Epithelial cell of esophagus (primary cell): ENCODE data around the gene CDH4.

Experiments used
- DNase-seq: peaks from one replicate; pipeline ENCODE4 v3.0.0; 2010; ENCODE audit warnings: low read depth
- H3K4me3 ChIP-seq: 2 replicates; pipeline ENCODE4 v1.5.1; 2011; ENCODE audit warnings: mild to moderate bottlenecking, low read length, control low read depth
- CTCF ChIP-seq: IDR thresholded peaks from 2 replicates; pipeline ENCODE4 v1.5.1; 2011; ENCODE audit warnings: low read depth, mild to moderate bottlenecking, low read length, control low read depth, inconsistent platforms; ENCODE audit not compliant: insufficient read depth; ENCODE audit errors: missing control alignments

The CDH4 gene

DNA sequence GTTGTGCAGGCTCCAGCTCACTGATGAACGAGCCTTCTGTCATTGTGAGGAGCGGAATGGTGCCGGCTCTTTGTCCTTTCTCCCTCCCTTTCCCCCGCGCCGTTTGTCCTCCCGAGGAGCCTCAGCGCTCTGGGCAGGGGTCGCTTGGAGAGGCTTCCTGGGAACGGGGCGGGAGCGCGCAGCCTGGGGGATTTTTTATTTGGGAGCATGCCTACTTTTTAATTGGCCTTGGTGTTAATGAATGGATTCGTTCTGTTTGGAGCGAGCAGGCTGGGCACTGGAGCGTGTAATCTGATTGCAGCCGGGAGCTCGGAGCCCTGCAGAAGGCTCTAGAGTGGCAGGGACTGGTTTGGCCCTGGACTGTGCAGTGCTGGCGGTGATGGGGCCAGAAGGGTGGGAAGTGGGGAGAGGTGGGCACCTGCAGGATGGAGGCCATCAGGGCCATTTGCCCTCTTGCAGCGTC, 118.8 kb downstream of the CDH4 start:
- no peak for DNase-seq
- H3K4me3 ChIP-seq, result no peak overlapping the region
- no peak for TF ChIP-seq CTCF

DNA sequence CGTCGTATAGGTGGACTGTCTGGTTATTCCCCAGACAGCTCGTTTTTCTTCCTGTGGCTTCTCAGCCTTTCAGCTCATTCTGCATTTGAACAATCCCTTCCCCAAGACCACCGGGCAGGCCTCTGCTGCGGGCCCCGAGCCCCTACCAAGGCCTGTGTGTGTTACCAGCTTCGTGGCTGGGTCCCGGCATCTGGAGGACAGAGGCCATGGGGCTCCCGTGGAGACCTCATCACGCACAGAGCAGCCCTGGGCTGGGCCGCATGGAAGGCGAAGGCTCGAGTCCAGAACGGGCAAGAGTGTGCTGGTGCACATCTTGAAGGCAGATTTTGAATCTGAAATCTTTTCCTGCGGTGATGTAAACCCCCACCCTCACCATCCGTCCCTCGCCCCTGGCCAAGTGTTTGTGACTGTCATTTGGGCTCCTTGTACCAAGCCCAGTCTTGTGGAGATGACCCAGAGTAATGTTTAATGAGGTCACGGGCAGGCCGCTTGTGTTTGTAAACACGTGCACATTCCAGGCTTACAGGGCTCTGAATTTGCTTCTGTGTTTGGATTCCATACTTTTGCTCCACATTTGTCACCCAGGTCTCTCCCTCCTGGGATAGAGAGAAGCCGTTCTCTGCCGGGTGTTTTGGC, 119.6 kb downstream of the CDH4 start:
- DNase-seq, result no peak
- no peak for TF ChIP-seq CTCF
- H3K4me3 ChIP-seq, result no peak overlapping the region

DNA sequence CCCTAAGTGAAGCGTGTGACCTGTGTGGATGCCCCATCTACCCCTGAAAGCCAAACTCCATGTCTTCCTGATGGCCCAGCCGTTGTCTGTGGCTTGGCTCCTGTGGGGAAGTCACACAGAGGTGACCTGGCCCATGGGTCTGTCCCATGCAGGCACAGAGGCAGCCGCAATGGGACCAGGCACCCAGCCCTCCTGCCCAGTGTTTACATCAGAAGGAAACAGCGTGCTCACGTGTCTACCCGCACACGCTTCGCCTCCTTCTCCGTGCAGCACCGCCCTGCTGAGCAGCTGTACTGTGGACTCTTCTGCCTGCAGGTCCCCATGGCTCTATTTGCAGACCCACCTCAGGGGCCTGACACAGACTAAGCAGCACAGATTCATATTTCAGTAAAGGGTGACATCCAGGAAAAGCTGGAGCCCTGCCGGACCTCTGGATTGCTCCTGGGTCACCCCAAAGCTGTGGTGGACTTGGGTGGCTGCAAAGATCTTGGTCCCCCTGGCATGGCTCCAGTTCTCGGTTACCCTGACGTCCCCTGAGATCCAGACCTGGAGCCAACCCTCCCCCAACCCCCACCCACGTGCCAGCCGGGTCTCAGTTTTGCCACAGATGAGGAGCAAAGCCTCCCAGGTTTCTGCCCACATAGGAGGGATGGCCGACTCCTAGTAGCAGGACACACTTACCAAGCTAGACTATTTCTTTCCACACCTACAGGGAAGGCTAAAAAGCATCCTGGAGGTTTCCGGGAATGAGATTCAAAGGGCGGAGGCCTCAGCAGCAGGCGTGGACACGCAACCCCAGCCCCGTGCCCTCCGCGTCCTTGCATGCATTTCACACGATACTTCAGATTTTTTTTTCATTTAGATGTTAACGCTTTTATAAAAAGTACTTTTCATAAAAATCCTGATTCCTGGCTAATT, 120.3 kb downstream of the CDH4 start:
- no peak overlapping the region for H3K4me3 ChIP-seq
- no peak for TF ChIP-seq CTCF
- no peak for DNase-seq

DNA sequence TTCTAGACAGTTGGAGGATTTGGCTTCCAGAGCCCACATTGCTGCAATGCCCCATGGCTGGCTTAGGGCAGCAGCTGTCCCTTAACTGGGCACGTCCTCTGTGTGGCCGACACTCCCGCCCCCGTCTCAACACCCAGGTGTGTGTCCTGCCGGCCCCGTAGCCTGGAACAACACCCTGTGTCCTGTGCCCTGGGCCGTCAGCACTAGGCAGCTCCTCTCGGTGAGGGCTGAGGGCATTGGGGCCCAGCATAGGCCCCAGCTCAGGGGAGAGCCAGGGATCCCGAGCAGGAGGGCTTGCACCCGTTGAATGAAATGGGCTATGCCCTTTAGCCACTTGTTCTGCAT, 121.0 kb downstream of the CDH4 start:
- no peak for DNase-seq
- no peak overlapping the region for H3K4me3 ChIP-seq
- no peak for TF ChIP-seq CTCF

DNA sequence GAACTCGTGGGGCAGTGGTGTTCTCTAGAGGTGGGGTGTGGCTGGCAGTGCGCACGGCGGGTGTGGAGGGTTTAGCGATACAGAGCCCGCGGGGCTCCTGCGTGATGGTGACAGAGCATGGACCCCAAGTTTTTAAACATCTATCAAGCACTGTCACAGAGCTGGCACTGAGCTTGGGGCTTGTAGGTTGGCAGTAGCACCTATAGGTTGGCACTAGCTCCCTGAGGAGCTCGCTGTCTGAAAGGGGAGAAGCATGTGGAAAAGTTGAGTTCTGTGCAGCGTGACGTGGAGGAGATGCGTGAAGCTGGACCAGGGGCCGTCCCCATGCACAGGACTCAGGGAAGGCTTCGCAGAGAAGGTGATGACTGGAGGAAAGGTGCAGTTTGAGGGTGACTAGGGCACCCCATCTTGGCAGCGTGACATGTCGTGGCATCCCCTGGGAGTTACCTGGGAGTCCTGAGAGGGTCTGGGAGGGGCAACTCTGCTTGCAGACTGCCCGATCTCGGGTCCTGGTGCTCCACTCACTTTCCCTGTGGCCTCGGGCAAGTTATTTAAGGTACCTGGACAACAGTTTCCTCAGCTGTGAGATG, 122.0 kb downstream of the CDH4 start:
- H3K4me3 ChIP-seq, result no peak overlapping the region
- TF ChIP-seq CTCF, result no peak
- DNase-seq, result no peak

GRCh38 chr20:61376541-61377240, 124.6 kb downstream of the CDH4 start:
- no peak for DNase-seq
- no peak for TF ChIP-seq CTCF
- H3K4me3 ChIP-seq, result no peak overlapping the region
